Gastrocnemius medialis (tissue), 4 donors: ENCODE results near the gene PADI6.

Experiments
- CTCF ChIP-seq, 5 experiments: fragments of 450-650 bp in 3 of 5; fragments of 200-600 bp in 2 of 5; sonication (generic) in 2 of 5; IDR thresholded peaks in 4 of 5; conservative IDR thresholded peaks in 1 of 5; 1 replicate in 4 of 5; 2 replicates in 1 of 5; pipeline ENCODE4 v1.5.1; 2016 to 2019; ENCODE audit warnings: antibody characterized with exemption in 5 of 5, mild to moderate bottlenecking in 3 of 5, moderate library complexity in 3 of 5
- POLR2A ChIP-seq, 2 donors: fragments of 450-650 bp; IDR thresholded peaks; one replicate each; pipeline ENCODE4 v1.6.1; 2017; ENCODE audit warnings: antibody characterized with exemption in 2 of 2, mild to moderate bottlenecking in 2 of 2, moderate library complexity in 2 of 2

- no peak for TF ChIP-seq CTCF (IDR thresholded peaks at IDR 0.05 in 4 of 5, conservative IDR thresholded peaks at IDR 0.05 in 1 of 5)
- no peak for TF ChIP-seq POLR2A (IDR thresholded peaks at IDR 0.05)
Observed at GRCh38 chr1:17420391-17420918, 48.5 kb downstream of the PADI6 start.
